HEK293 (cell line): Measurements from ENCODE around the gene ZSWIM1.

Source experiments
- CTCF ChIP-seq: fragments of 450-650 bp; formaldehyde crosslinking; IDR thresholded peaks from 2 replicates; pipeline ENCODE4 v1.5.1; 2016; ENCODE audit warnings: missing biosample characterization, missing genetic modification characterization
- GLIS2 ChIP-seq: fragments of 450-650 bp; formaldehyde crosslinking; IDR thresholded peaks from 2 replicates; pipeline ENCODE4 v1.5.1; 2016; ENCODE audit warnings: missing biosample characterization, missing genetic modification characterization
- HOXD13 ChIP-seq: sonication (generic); formaldehyde crosslinking; IDR thresholded peaks from 2 replicates; pipeline ENCODE4 v1.8.0; 2022; ENCODE audit warnings: missing genetic modification reagents, borderline replicate concordance
- IKZF3 ChIP-seq: fragments of 450-650 bp; IDR thresholded peaks from 2 replicates; pipeline ENCODE4 v1.5.0; 2018; ENCODE audit warnings: missing biosample characterization, mild to moderate bottlenecking, missing genetic modification characterization, moderate library complexity
- KLF17 ChIP-seq: fragments of 450-650 bp; formaldehyde crosslinking; IDR thresholded peaks from 2 replicates; pipeline ENCODE4 v1.5.1; 2016; ENCODE audit warnings: missing biosample characterization, missing genetic modification characterization
- REST ChIP-seq: fragments of 450-650 bp; formaldehyde crosslinking; IDR thresholded peaks from 2 replicates; pipeline ENCODE4 v1.5.1; 2016; ENCODE audit warnings: missing biosample characterization, missing genetic modification characterization
- SCRT2 ChIP-seq: fragments of 450-650 bp; formaldehyde crosslinking; IDR thresholded peaks from 2 replicates; pipeline ENCODE4 v1.5.1; 2016; ENCODE audit warnings: missing biosample characterization, missing genetic modification characterization
- SETDB1 ChIP-seq: IDR thresholded peaks from one replicate; pipeline ENCODE4 v1.6.1; 2017; ENCODE audit warnings: mild to moderate bottlenecking, low read length, moderate library complexity, mixed read lengths; ENCODE audit not compliant: insufficient read length
- WT1 ChIP-seq: fragments of 450-650 bp; formaldehyde crosslinking; IDR thresholded peaks from 2 replicates; pipeline ENCODE4 v1.5.1; 2016; ENCODE audit warnings: missing biosample characterization, missing genetic modification characterization
- YY1 ChIP-seq: fragments of 450-650 bp; formaldehyde crosslinking; IDR thresholded peaks from 2 replicates; pipeline ENCODE4 v1.5.1; 2018; ENCODE audit warnings: missing biosample characterization, missing genetic modification characterization
- ZBTB20 ChIP-seq: fragments of 450-650 bp; formaldehyde crosslinking; IDR thresholded peaks from 2 replicates; pipeline ENCODE4 v1.5.1; 2016; ENCODE audit warnings: missing biosample characterization, missing genetic modification characterization
- ZBTB8A ChIP-seq: fragments of 450-650 bp; formaldehyde crosslinking; IDR thresholded peaks from 2 replicates; pipeline ENCODE4 v1.5.1; 2016; ENCODE audit warnings: missing biosample characterization, missing genetic modification characterization
- ZFP41 ChIP-seq: fragments of 450-650 bp; formaldehyde crosslinking; IDR thresholded peaks from 2 replicates; pipeline ENCODE4 v1.5.1; 2016; ENCODE audit warnings: missing biosample characterization, missing genetic modification characterization, borderline replicate concordance
- ZNF155 ChIP-seq: fragments of 450-650 bp; formaldehyde crosslinking; IDR thresholded peaks from 2 replicates; pipeline ENCODE4 v1.5.1; 2016; ENCODE audit warnings: missing biosample characterization, missing genetic modification characterization
- ZNF223 ChIP-seq: fragments of 450-650 bp; formaldehyde crosslinking; IDR thresholded peaks from 2 replicates; pipeline ENCODE4 v1.5.1; 2016; ENCODE audit warnings: missing biosample characterization, missing genetic modification characterization
- ZNF26 ChIP-seq: fragments of 450-650 bp; formaldehyde crosslinking; IDR thresholded peaks from 2 replicates; pipeline ENCODE4 v1.5.1; 2016; ENCODE audit warnings: missing biosample characterization, missing genetic modification characterization
- ZNF274 ChIP-seq, 2 experiments: fragments of 200-500 bp in 1 of 2; fragments of 450-650 bp in 1 of 2; sonication (Bioruptor generic) in 1 of 2; formaldehyde crosslinking in 1 of 2; IDR thresholded peaks; 2 replicates each; pipeline versions ENCODE4 v1.5.1 to v1.6.1; 2014 to 2016; ENCODE audit warnings: borderline replicate concordance in 1 of 2, inconsistent platforms in 1 of 2, low read length in 1 of 2, missing biosample characterization in 1 of 2, missing genetic modification characterization in 1 of 2
- ZNF280D ChIP-seq: fragments of 450-650 bp; formaldehyde crosslinking; IDR thresholded peaks from 2 replicates; pipeline ENCODE4 v1.5.1; 2016; ENCODE audit warnings: missing biosample characterization, missing genetic modification characterization
- ZNF335 ChIP-seq: fragments of 450-650 bp; formaldehyde crosslinking; conservative IDR thresholded peaks from 2 replicates; pipeline ENCODE4 v1.5.1; 2016; ENCODE audit warnings: missing biosample characterization, missing genetic modification characterization
- ZNF341 ChIP-seq: fragments of 450-650 bp; formaldehyde crosslinking; IDR thresholded peaks from 2 replicates; pipeline ENCODE4; 2016; ENCODE audit warnings: low read depth, missing biosample characterization, missing genetic modification characterization
- ZNF362 ChIP-seq: fragments of 450-650 bp; formaldehyde crosslinking; IDR thresholded peaks from 2 replicates; pipeline ENCODE4 v1.5.1; 2016; ENCODE audit warnings: missing biosample characterization, missing genetic modification characterization
- ZNF404 ChIP-seq: fragments of 450-650 bp; formaldehyde crosslinking; IDR thresholded peaks from 2 replicates; pipeline ENCODE4 v1.5.1; 2017; ENCODE audit warnings: missing biosample characterization, missing genetic modification characterization
- ZNF529 ChIP-seq: fragments of 450-650 bp; formaldehyde crosslinking; IDR thresholded peaks from 2 replicates; pipeline ENCODE4 v1.5.1; 2017; ENCODE audit warnings: missing genetic modification characterization, missing biosample characterization; ENCODE audit not compliant: insufficient replicate concordance
- ZNF610 ChIP-seq: fragments of 450-650 bp; formaldehyde crosslinking; IDR thresholded peaks from 2 replicates; pipeline ENCODE4 v1.5.1; 2016; ENCODE audit warnings: missing biosample characterization, missing genetic modification characterization, borderline replicate concordance
- ZNF747 ChIP-seq: fragments of 450-650 bp; formaldehyde crosslinking; IDR thresholded peaks from 2 replicates; pipeline ENCODE4 v1.5.1; 2016; ENCODE audit warnings: missing biosample characterization, missing genetic modification characterization
- ZNF776 ChIP-seq: fragments of 450-650 bp; formaldehyde crosslinking; IDR thresholded peaks from 2 replicates; pipeline ENCODE4 v1.5.0; 2017; ENCODE audit warnings: missing biosample characterization, missing genetic modification characterization, borderline replicate concordance
- ZSCAN30 ChIP-seq: fragments of 450-650 bp; IDR thresholded peaks from 2 replicates; pipeline ENCODE4 v1.5.1; 2018; ENCODE audit warnings: missing biosample characterization, mild to moderate bottlenecking, missing genetic modification characterization, moderate library complexity

The ZSWIM1 gene

GRCh38 chr20:45833030-45833882 lies 47.8 kb upstream of the ZSWIM1 start, which contains the start of gene SNX21 (continued):
- peak; percentile 43; the same call in 1 of the 2 replicates for TF ChIP-seq ZNF610 (tag by site-specific recombination)
- TF ChIP-seq CTCF: no peak
- TF ChIP-seq ZNF155 (tag by site-specific recombination): no peak
- no peak for TF ChIP-seq ZNF404
- peak; percentile 55; the same call in 1 of the 2 replicates for TF ChIP-seq KLF17
- no peak for TF ChIP-seq GLIS2
- TF ChIP-seq HOXD13: no peak
- 0 out of 2 replicates have a peak, but pooled peaks have one; percentile 35 for TF ChIP-seq ZSCAN30
- no peak for TF ChIP-seq SETDB1
- peak; percentile 90 for TF ChIP-seq ZNF335 (tag by site-specific recombination)
- TF ChIP-seq ZNF747: no peak
- TF ChIP-seq WT1: peak; percentile 65
- no peak for TF ChIP-seq YY1 (tag by site-specific recombination)
- TF ChIP-seq ZNF274 (IDR thresholded peaks at IDR 0.05; ENCODE audit: low read length): no peak
- TF ChIP-seq ZNF274 (tag by site-specific recombination; IDR thresholded peaks at IDR 0.05; ENCODE audit: borderline replicate concordance): no peak
- no peak for TF ChIP-seq SCRT2 (tag by site-specific recombination)
- TF ChIP-seq ZNF223 (tag by site-specific recombination): no peak
- TF ChIP-seq ZBTB8A (tag by site-specific recombination): peak; percentile 92
- no peak for TF ChIP-seq REST (tag by site-specific recombination)
- TF ChIP-seq ZBTB20 (tag by site-specific recombination): peak; percentile 76; the same call in 1 of the 2 replicates
- no peak for TF ChIP-seq ZNF26 (tag by site-specific recombination)
- no peak for TF ChIP-seq ZFP41 (tag by site-specific recombination)
- TF ChIP-seq ZNF362 (tag by site-specific recombination): no peak
- peak; percentile 3; the same call in 1 of the 2 replicates for TF ChIP-seq ZNF280D (tag by site-specific recombination)
- TF ChIP-seq ZNF341: no peak
- TF ChIP-seq ZNF776 (tag by site-specific recombination): no peak
- no peak for TF ChIP-seq ZNF529 (tag by site-specific recombination)
- peak; percentile 97 for TF ChIP-seq IKZF3 (tag by site-specific recombination)
